Measurements from ENCODE around the gene KPNA1. TPM values are rescaled to one million over a fixed set of nuclear protein-coding genes. Genes with fewer than 3 reads are reported as not detected.
A peak's percentile ranks its signal among the peaks of the same experiment; 100 is the strongest.

Gene KPNA1
- total and polyA plus RNA-seq, 7 experiments from 2014 or later = 39.8 to 70.2 (median 53.1) TPM

DNA sequence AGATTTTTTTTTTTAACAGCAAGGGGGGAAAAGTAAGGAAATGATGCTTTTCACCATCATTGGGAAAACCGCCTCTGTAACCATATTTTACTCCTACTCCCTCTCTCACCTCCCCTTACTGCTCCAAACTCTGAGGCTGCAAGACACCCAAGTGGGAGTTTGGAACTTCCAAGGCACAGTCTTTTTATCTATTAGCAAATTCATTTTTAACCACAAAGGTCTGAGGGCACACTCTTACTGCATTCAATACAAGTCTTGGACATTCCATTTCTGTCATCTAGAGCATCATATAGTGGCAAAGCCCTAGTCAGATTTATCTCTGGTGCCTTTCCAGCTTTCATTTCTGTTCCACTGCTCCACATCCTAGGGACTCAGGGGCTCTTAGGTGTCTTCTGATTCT, 117.5 kb downstream of the KPNA1 start:
- no peaks in the 10 kb centered on the region for H3K36me3 ChIP-seq (ENCODE audit: control insufficient read depth in 2 of 3, insufficient read depth in 3 of 3, low read length in 3 of 3)
- H3K9me3 ChIP-seq (ENCODE audit: control insufficient read depth in 2 of 3, low read length in 3 of 3) = no peaks in the 10 kb centered on the region
- ATAC-seq = no peak
- no peaks in the 10 kb centered on the region for H3K27me3 ChIP-seq (ENCODE audit: control insufficient read depth in 2 of 2, insufficient read depth in 2 of 2, low read length in 2 of 2)
- DNase-seq = no peak
- H3K27me3 Mint-ChIP-seq = no peaks in the 10 kb centered on the region
- no peaks in the 10 kb centered on the region for H3K4me1 ChIP-seq (ENCODE audit: control insufficient read depth in 2 of 2, insufficient read depth in 2 of 2, low read length in 2 of 2)
- no peak overlapping the region for H3K27ac ChIP-seq (ENCODE audit: low read depth, low read length)
- no peak overlapping the region for H3K4me3 ChIP-seq (ENCODE audit: low read length)
- peak overlapping the region in 1 of 9 donors; percentile 25 for H3K27ac Mint-ChIP-seq
- intact Hi-C loops (cut with micrococcal nuclease) = no loop called here
- CTCF ChIA-PET = interaction anchor here (1.2 kb wide), 1 partner anchor 12 kb away, joined by 3 read pairs; no protein-coding TSS in a partner anchor
- H3K4me1 Mint-ChIP-seq = peaks cover 5 to 27% (median 9%) of the 10 kb centered on the region in 7 donors
- no peaks in the 10 kb centered on the region for H3K9me3 Mint-ChIP-seq
- H3K4me3 Mint-ChIP-seq = peak overlapping the region in 1 of 10 donors; percentile 43
- peaks cover 0 to 24% (median 0%) of the 10 kb centered on the region in 5 donors for H3K36me3 Mint-ChIP-seq
- POLR2A ChIA-PET = no interaction called here

DNA sequence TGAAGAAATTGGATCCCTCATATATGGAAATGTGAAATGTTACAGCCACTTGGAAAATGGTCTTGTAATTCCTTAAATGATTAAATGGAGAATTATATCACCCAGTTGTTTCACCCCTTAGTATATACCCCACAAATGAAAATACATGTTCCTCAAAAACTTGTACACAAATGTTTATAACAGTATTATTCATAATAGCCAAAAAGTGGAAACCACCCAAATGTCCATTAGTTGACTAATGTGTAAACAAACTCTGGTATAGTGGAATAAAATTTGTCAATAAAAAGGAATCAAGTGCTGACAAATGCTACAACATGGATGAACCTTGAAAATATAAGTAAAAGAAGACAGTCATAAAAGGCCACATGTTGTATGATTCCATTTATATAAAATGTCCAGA, 118.2 kb downstream of the KPNA1 start:
- CTCF ChIA-PET = no interaction called here
- POLR2A ChIA-PET = no interaction called here

DNA sequence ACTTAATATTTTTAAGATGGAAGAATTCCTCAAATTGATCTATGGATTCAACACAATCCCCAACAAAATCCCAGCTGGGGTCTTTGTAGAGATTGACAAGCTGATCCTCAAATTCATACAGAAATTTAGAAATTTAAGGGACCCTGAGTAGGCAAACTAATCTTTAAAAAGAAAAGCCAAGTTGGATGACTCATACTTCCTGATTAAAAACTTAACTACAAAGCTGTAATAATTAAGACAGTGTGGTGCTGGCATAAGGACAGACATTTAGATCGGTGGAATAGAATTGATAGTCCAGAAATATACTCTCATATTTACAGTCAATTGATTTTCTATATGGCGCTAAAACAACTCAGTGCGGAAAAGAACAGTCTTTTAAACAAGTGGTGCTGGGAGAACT, 119.2 kb downstream of the KPNA1 start:
- Histone ChIP-seq H3K27me3 (ENCODE audit: control insufficient read depth in 2 of 2, insufficient read depth in 2 of 2, low read length in 2 of 2) (no peaks in the 10 kb centered on the region), H3K36me3 (ENCODE audit: control insufficient read depth in 2 of 3, insufficient read depth in 3 of 3, low read length in 3 of 3) (no peaks in the 10 kb centered on the region), H3K27ac (ENCODE audit: low read depth, low read length) (no peak overlapping the region), H3K9me3 (ENCODE audit: control insufficient read depth in 2 of 3, low read length in 3 of 3) (no peaks in the 10 kb centered on the region), H3K4me3 (ENCODE audit: low read length) (no peak overlapping the region), H3K4me1 (ENCODE audit: control insufficient read depth in 2 of 2, insufficient read depth in 2 of 2, low read length in 2 of 2) (no peaks in the 10 kb centered on the region)
- Mint-ChIP-seq H3K9me3 (no peaks in the 10 kb centered on the region), H3K36me3 (peaks cover 0 to 24% (median 0%) of the 10 kb centered on the region in 5 donors), H3K27ac (no peak overlapping the region), H3K4me3 (no peak overlapping the region), H3K4me1 (peaks cover 4 to 24% (median 10%) of the 10 kb centered on the region in 7 donors), H3K27me3 (no peaks in the 10 kb centered on the region)
- ChIA-PET CTCF (interaction anchor here (1.0 kb wide), 1 partner anchor 9 kb away, joined by 4 read pairs; no protein-coding TSS in a partner anchor), POLR2A (interaction anchor here (0.9 to 1.0 kb wide), 3 partner anchors 11 to 119 kb away, joined by 3 to 5 read pairs (median 3); partner anchors contain the start of genes FAM162A and KPNA1)
- intact Hi-C loops (cut with micrococcal nuclease) = no loop called here
- ATAC-seq = no peak
- no peak for DNase-seq

More for the DNA sequence above, 118.2 kb downstream of the KPNA1 start:
- no peaks in the 10 kb centered on the region for H3K4me1 ChIP-seq (ENCODE audit: control insufficient read depth in 2 of 2, insufficient read depth in 2 of 2, low read length in 2 of 2)
- no peak for DNase-seq
- ATAC-seq = no peak
- no peaks in the 10 kb centered on the region for H3K9me3 ChIP-seq (ENCODE audit: control insufficient read depth in 2 of 3, low read length in 3 of 3)
- Mint-ChIP-seq H3K9me3 (no peaks in the 10 kb centered on the region), H3K4me1 (peaks cover 8 to 24% (median 9%) of the 10 kb centered on the region in 7 donors), H3K4me3 (no peak overlapping the region), H3K27ac (no peak overlapping the region), H3K36me3 (peaks cover 0 to 24% (median 0%) of the 10 kb centered on the region in 5 donors), H3K27me3 (no peaks in the 10 kb centered on the region)
- intact Hi-C loops (cut with micrococcal nuclease) = no loop called here
- H3K27ac ChIP-seq (ENCODE audit: low read depth, low read length) = no peak overlapping the region
- no peaks in the 10 kb centered on the region for H3K36me3 ChIP-seq (ENCODE audit: control insufficient read depth in 2 of 3, insufficient read depth in 3 of 3, low read length in 3 of 3)
- H3K27me3 ChIP-seq (ENCODE audit: control insufficient read depth in 2 of 2, insufficient read depth in 2 of 2, low read length in 2 of 2) = no peaks in the 10 kb centered on the region
- H3K4me3 ChIP-seq (ENCODE audit: low read length) = no peak overlapping the region

DNA sequence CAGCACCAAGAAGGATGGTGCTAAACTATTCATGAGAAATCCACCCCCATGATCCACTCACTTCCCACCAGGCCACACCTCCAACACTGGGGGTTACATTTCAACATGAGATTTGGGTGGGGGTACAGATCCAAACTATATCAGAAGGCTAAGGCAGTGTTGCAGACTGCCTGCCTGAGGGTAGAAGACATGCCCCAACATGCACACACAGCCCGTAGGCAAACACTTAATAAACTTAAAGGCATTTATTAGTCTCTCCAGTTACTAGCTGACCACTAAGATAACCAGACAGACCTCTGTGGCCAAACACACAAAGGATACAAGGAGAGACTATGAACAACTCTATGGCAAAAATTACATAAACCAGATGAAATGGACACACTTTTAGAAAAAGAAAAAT, 120.6 kb downstream of the KPNA1 start:
- DNase-seq = no peak
- Histone ChIP-seq H3K27me3 (ENCODE audit: control insufficient read depth in 2 of 2, insufficient read depth in 2 of 2, low read length in 2 of 2) (no peaks in the 10 kb centered on the region), H3K4me3 (ENCODE audit: low read length) (no peak overlapping the region), H3K9me3 (ENCODE audit: control insufficient read depth in 2 of 3, low read length in 3 of 3) (no peaks in the 10 kb centered on the region), H3K4me1 (ENCODE audit: control insufficient read depth in 2 of 2, insufficient read depth in 2 of 2, low read length in 2 of 2) (no peaks in the 10 kb centered on the region), H3K36me3 (ENCODE audit: control insufficient read depth in 2 of 3, insufficient read depth in 3 of 3, low read length in 3 of 3) (no peaks in the 10 kb centered on the region), H3K27ac (ENCODE audit: low read depth, low read length) (no peak overlapping the region)
- peaks cover 0 to 13% (median 0%) of the 10 kb centered on the region in 5 donors for H3K36me3 Mint-ChIP-seq
- H3K4me3 Mint-ChIP-seq = no peak overlapping the region
- intact Hi-C loops (cut with micrococcal nuclease) = loop anchor here in 1 of 2 donors (5.0 kb wide), 1 partner anchor 358 kb away; no protein-coding TSS in a partner anchor
- CTCF ChIA-PET = interaction anchor here (0.8 to 2.4 kb wide), 5 partner anchors 10 to 637 kb away, joined by 3 to 19 read pairs (median 10); partner anchors contain the start of genes FAM162A and PARP14
- POLR2A ChIA-PET = interaction anchor here (1.6 to 2.0 kb wide), 2 partner anchors 10 to 162 kb away, joined by 3 to 20 read pairs; partner anchors contain the start of genes FAM162A and MIX23
- no peak overlapping the region for H3K27ac Mint-ChIP-seq
- H3K4me1 Mint-ChIP-seq = peaks cover 4 to 28% (median 12%) of the 10 kb centered on the region in 7 donors
- H3K9me3 Mint-ChIP-seq = no peaks in the 10 kb centered on the region
- no peak for ATAC-seq
- no peaks in the 10 kb centered on the region for H3K27me3 Mint-ChIP-seq

DNA sequence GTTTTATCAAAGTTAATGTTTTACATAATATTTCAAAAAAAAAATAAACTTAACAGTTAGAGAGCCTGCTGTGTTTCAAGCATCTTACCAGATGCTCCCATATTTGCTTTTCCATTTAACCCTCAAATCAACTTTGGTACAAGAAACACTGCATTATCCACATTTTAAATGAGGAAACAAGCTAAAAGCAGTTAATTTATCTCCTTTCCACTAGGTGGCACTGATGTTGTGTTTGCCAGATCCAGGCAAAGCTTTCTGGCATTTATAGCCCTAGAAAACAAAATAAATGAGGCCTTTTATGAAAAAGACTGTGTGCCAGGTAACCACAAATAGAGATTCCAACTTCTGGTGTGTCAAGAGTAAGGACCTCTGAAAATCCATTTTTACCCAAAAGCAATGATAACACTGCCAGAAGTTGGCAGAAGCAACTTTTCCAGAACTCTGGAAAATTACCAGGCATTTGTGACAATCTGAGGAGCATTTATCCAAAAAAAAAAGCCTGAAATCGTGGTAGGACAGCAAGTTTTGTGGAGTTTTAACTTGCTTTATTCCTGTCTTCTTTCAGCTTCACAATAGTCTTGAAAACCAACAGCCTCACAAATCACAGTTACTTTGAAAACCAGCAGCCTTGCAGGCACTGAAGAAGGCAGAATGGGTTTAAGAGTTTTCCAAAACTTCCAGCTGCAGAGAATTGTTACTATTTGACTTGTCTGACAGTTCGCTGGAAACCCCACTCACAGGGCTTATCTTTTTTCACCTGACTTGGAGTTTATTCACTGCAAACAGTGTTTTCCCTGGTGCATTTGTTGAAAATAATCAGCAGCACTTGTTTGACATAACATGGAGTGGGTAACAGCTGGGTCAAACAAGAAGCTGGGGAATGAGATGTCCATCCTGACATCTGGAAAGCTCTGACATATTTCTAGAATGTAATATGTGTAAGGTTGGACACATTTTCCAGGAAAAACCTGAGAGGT, 121.6 kb downstream of the KPNA1 start:
- POLR2A ChIA-PET = interaction anchor here (0.7 to 2.0 kb wide), 7 partner anchors 9 to 286 kb away, joined by 3 to 20 read pairs (median 3); partner anchors contain the start of genes FAM162A and MIX23
- no peak overlapping the region for H3K4me3 ChIP-seq (ENCODE audit: low read length)
- no peak overlapping the region for H3K27ac ChIP-seq (ENCODE audit: low read depth, low read length)
- H3K4me1 ChIP-seq (ENCODE audit: control insufficient read depth in 2 of 2, insufficient read depth in 2 of 2, low read length in 2 of 2) = no peaks in the 10 kb centered on the region
- Mint-ChIP-seq H3K27ac (no peak overlapping the region), H3K9me3 (no peaks in the 10 kb centered on the region), H3K36me3 (peaks cover 0 to 13% (median 3%) of the 10 kb centered on the region in 5 donors), H3K27me3 (no peaks in the 10 kb centered on the region), H3K4me1 (peaks cover 7 to 36% (median 18%) of the 10 kb centered on the region in 7 donors), H3K4me3 (no peak overlapping the region)
- CTCF ChIA-PET = interaction anchor here (0.6 to 2.4 kb wide), 12 partner anchors 9 to 1176 kb away, joined by 3 to 19 read pairs (median 4); partner anchors contain the start of genes FAM162A, MIX23 and PARP14
- intact Hi-C loops (cut with micrococcal nuclease) = loop anchor here (1.0 to 5.0 kb wide), 5 partner anchors 9 to 636 kb away; partner anchors contain the start of gene FAM162A (in 2 of the 2)
- ATAC-seq (peak; percentile 75), DNase-seq (peak in 7 of 9 donors; percentile 27 to 56 (median 46))
- no peaks in the 10 kb centered on the region for H3K27me3 ChIP-seq (ENCODE audit: control insufficient read depth in 2 of 2, insufficient read depth in 2 of 2, low read length in 2 of 2)
- H3K9me3 ChIP-seq (ENCODE audit: control insufficient read depth in 2 of 3, low read length in 3 of 3) = no peaks in the 10 kb centered on the region
- no peaks in the 10 kb centered on the region for H3K36me3 ChIP-seq (ENCODE audit: control insufficient read depth in 2 of 3, insufficient read depth in 3 of 3, low read length in 3 of 3)

DNA sequence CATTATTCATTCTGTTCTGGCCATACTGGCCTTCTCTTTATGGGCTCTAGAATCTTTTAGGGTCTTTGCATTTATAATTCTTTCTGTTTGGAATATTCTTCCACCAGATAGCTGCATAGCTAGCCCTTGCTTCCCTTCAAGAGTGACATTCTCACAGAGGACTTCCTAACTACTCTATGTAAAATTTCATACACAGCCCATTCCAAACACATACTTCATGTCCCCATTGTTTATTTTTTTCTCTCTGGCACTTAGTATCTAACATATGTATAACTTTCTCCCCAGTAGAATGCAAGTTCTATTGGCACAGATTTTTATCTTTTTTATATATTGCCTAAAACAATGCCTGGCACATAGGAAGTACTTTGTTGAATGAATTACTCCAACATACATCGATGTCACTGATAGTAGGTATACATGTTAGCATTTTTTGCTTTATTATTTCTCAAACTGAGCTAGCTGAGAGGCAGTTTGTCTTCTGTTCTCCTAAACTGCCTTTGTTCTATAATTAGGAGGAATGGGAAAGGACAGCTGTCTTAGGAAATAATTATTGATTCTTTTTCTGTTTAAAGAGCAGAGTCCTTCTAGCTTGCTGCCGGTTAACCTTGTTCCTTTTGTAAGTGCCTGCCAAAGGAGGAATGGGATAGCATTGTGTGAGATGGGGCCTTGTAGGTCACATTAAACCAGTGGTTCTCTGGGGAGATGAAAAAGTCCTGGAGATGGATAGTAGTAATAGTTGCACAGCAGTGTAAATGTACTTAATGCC, 122.9 kb downstream of the KPNA1 start:
- H3K4me3 ChIP-seq (ENCODE audit: low read length) = no peak overlapping the region
- Mint-ChIP-seq H3K27me3 (no peaks in the 10 kb centered on the region), H3K4me3 (no peak overlapping the region), H3K27ac (peak overlapping the region in 1 of 9 donors; percentile 9), H3K9me3 (no peaks in the 10 kb centered on the region), H3K4me1 (peaks cover 6 to 43% (median 29%) of the 10 kb centered on the region in 7 donors), H3K36me3 (peaks cover 0 to 20% (median 5%) of the 10 kb centered on the region in 5 donors)
- H3K27ac ChIP-seq (ENCODE audit: low read depth, low read length) = no peak overlapping the region
- intact Hi-C loops (cut with micrococcal nuclease) = loop anchor here (2.0 to 5.0 kb wide), 2 partner anchors 360 to 637 kb away; no protein-coding TSS in a partner anchor
- ATAC-seq = no peak
- no peaks in the 10 kb centered on the region for H3K9me3 ChIP-seq (ENCODE audit: control insufficient read depth in 2 of 3, low read length in 3 of 3)
- no peaks in the 10 kb centered on the region for H3K27me3 ChIP-seq (ENCODE audit: control insufficient read depth in 2 of 2, insufficient read depth in 2 of 2, low read length in 2 of 2)
- POLR2A ChIA-PET = no interaction called here
- CTCF ChIA-PET = interaction anchor here (0.6 to 1.6 kb wide), 3 partner anchors 304 to 742 kb away, joined by 4 to 5 read pairs (median 4); no protein-coding TSS in a partner anchor
- peaks cover 0 to 6% (median 0%) of the 10 kb centered on the region in 3 experiments for H3K36me3 ChIP-seq (ENCODE audit: control insufficient read depth in 2 of 3, insufficient read depth in 3 of 3, low read length in 3 of 3)
- no peak for DNase-seq
- H3K4me1 ChIP-seq (ENCODE audit: control insufficient read depth in 2 of 2, insufficient read depth in 2 of 2, low read length in 2 of 2) = no peaks in the 10 kb centered on the region
